Activated naive CD4-positive, alpha-beta T cell treated with anti-CD3 and anti-CD28 coated beads for 36 hours (primary cell): ENCODE measurements around the gene ZNF132. TPM values are rescaled to one million over a fixed set of nuclear protein-coding genes. Genes with fewer than 3 reads are reported as not detected.
"Not testable (repeated sequence)": the region's sequence is repeated elsewhere in the genome, so short reads cannot be mapped to it uniquely, and the experiment has no call there.

Source experiments
- CTCF ChIA-PET: fragments of 350-600 bp; sonication (Branson Sonifier 250); formaldehyde crosslinking; loops from one replicate; lab custom pipeline; 2021; ENCODE audit warnings: antibody characterized with exemption; lab: Charles Lee
- DNase-seq: peaks from one replicate; pipeline ENCODE4 v3.0.0-alpha.2; 2020
- H3K27ac Mint-ChIP-seq: one replicate; pipeline ENCODE4 v1.8.0; 2021; ENCODE audit warnings: mild to moderate bottlenecking, mixed read lengths
- H3K27me3 Mint-ChIP-seq: one replicate; pipeline ENCODE4 v1.8.0; 2021; ENCODE audit warnings: low read depth, mixed read lengths
- H3K36me3 Mint-ChIP-seq: one replicate; pipeline ENCODE4 v1.8.0; 2021; ENCODE audit warnings: low read depth, mixed read lengths
- H3K4me1 Mint-ChIP-seq: one replicate; pipeline ENCODE4 v1.8.0; 2021; ENCODE audit warnings: low read depth, mixed read lengths
- H3K4me3 Mint-ChIP-seq: one replicate; pipeline ENCODE4 v1.8.0; 2021; ENCODE audit warnings: mild to moderate bottlenecking, moderate library complexity, mixed read lengths
- H3K9me3 Mint-ChIP-seq: one replicate; pipeline ENCODE4 v1.8.0; 2021; ENCODE audit warnings: mixed read lengths
- intact Hi-C: fragments of 100-400 bp; cut with micrococcal nuclease; formaldehyde crosslinking; loops from one replicate; pipeline ENCODE4 v1.15.1; 2023
- total RNA-seq, 2 experiments: library from RNA; stranded (reverse); gene quantifications; one replicate each; pipeline ENCODE4 v1.2.3, GENCODE V29; 2021

Gene ZNF132
- total RNA-seq, 2 experiments from 2014 or later = 2.8 to 2.9 TPM

DNA sequence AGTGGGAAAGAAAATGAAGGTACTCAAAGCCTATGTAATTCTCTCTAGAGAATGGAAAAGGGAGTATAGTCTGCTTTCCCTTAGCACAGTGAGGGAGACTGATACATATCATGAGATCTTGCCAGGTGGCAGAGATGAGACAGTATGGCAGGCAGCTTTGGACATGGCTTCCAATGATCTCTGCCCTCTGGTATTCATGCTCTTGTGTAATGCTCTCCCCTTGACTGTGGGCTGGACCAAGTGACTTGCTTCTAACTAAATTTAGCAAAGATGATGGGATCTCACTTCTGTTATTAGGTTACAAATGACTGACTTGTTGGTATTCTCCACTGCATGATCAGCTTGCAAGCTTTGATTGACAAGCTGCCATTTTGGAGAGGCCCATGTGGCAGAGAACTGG, 10.2 kb downstream of the ZNF132 start:
- Mint-ChIP-seq H3K36me3 (peaks cover 56% of the 10 kb centered on the region), H3K4me1 (no peaks in the 10 kb centered on the region), H3K27ac (no peak overlapping the region), H3K4me3 (no peak overlapping the region), H3K27me3 (no peaks in the 10 kb centered on the region), H3K9me3 (peaks cover 63% of the 10 kb centered on the region)
- intact Hi-C loops = no loop called here
- CTCF ChIA-PET = interaction anchor here (0.7 kb wide), 1 partner anchor 14 kb away, joined by 3 read pairs; no protein-coding TSS in a partner anchor
- no peak for DNase-seq

DNA sequence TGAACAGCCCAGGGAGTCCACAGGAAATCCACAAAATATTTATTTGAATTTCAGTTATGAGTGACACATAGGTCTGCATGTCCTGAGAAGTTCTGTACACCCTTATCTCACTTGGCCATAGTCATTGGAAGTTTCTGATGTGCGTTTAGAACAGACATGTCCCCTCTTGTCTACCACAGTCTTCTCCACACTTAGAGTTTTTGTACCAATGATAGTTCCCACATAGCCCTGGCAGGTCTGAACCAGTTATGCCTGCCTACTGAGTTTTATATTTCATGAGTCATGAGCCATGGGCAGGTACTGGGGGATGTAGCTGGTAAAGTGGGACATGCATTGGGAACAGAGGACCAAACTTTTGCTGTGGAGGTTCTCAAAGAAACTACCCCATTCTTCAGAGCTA, 11.3 kb downstream of the ZNF132 start:
- peaks cover 51% of the 10 kb centered on the region for H3K9me3 Mint-ChIP-seq
- CTCF ChIA-PET = no interaction called here
- intact Hi-C loops = no loop called here
- no peaks in the 10 kb centered on the region for H3K4me1 Mint-ChIP-seq
- H3K27ac Mint-ChIP-seq = no peak overlapping the region
- H3K36me3 Mint-ChIP-seq = peaks cover 46% of the 10 kb centered on the region
- no peak overlapping the region for H3K4me3 Mint-ChIP-seq
- no peak for DNase-seq
- H3K27me3 Mint-ChIP-seq = no peaks in the 10 kb centered on the region

DNA sequence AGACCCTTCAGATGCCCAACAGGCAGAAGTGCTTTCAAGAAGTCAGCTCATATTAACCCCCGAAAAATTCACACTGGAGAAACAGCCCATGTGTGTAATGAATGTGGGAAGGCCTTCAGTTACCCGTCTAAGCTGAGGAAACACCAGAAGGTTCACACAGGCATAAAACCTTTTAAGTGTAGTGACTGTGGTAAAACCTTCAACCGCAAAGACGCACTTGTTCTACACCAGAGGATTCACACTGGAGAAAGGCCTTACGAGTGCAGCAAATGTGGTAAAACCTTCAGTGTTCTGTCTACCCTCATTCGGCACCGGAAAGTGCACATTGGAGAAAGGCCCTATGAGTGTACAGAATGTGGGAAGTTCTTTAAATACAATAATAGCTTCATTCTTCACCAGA, 22.9 kb downstream of the ZNF132 start:
- H3K27me3 Mint-ChIP-seq = no peaks in the 10 kb centered on the region
- H3K9me3 Mint-ChIP-seq = peaks cover 2% of the 10 kb centered on the region
- no peak overlapping the region for H3K27ac Mint-ChIP-seq
- CTCF ChIA-PET = interaction anchor here (0.9 kb wide), 1 partner anchor 9 kb away, joined by 3 read pairs; no protein-coding TSS in a partner anchor
- peaks cover 3% of the 10 kb centered on the region for H3K4me1 Mint-ChIP-seq
- peaks cover 60% of the 10 kb centered on the region for H3K36me3 Mint-ChIP-seq
- intact Hi-C loops = no loop called here
- no peak for DNase-seq
- H3K4me3 Mint-ChIP-seq = no peak overlapping the region

DNA sequence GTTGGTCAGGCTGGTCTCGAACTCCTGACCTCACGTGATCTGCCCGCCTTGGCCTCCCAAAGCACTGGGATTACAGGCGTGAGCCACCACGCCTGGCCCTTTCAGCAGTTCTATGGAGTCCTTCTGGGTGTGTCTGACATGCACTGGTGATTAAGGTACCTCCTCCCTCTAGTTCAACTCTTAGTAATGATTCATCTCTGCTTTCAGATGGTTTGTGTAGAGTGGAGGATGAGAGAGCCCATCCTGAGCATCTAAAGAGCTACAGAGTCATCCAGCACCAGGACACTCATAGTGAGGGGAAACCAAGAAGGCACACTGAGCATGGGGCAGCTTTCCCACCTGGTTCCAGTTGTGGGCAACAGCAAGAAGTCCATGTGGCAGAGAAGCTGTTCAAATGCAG, 23.3 kb downstream of the ZNF132 start:
- Mint-ChIP-seq H3K4me3 (no peak overlapping the region), H3K9me3 (peaks cover 2% of the 10 kb centered on the region), H3K36me3 (peaks cover 57% of the 10 kb centered on the region), H3K4me1 (peaks cover 3% of the 10 kb centered on the region), H3K27me3 (no peaks in the 10 kb centered on the region), H3K27ac (no peak overlapping the region)
- intact Hi-C loops = no loop called here
- CTCF ChIA-PET = no interaction called here
- DNase-seq = no peak

DNA sequence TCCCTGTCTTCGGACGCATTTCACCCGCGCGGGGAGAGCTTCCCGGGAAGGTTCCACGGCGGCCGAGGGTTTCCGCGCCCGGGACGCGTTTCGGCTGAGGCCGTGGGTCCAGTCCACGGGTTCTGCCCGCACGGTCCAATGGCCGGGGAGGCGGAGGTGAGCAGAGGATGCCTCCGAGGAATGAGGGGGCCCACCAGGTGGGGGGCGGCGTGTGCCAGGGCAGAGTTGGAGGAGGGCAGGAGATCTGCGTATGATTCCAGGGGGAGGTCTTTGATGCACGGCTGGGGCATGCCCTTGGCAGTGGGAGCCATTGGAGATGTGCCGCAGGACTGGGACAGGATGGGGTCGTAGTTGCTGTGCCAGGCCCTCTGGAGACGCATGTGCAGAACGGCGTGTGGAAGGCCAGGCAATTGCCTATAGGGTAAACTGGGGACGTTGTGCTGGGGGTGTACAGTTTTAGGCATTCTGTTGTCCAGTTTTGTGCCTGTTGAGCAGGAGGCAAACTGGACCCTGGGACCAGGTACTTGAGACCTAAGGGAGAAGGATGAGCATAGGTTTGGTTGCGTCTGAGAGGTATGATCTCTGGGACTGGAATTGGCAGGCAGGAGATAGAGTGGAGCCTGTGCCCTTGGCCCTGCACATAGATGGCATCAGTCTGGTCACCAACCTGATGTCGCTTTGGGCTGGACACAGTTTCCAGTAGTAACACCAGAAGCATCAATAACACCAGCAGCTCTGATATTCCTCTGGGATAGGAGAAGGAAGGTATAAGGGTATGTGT, 30.8 kb downstream of the ZNF132 start:
- Mint-ChIP-seq H3K9me3 (no peaks in the 10 kb centered on the region), H3K4me3 (peak overlapping the region; percentile 89), H3K36me3 (peaks cover 15% of the 10 kb centered on the region), H3K4me1 (peaks cover 30% of the 10 kb centered on the region), H3K27ac (peak overlapping the region; percentile 57), H3K27me3 (no peaks in the 10 kb centered on the region)
- CTCF ChIA-PET = no interaction called here
- intact Hi-C loops = loop anchor here (2.0 to 5.0 kb wide), 4 partner anchors 46 to 88 kb away; partner anchors contain the start of genes ZNF324, ZNF497 and ZSCAN22
- DNase-seq = peak; percentile 36

DNA sequence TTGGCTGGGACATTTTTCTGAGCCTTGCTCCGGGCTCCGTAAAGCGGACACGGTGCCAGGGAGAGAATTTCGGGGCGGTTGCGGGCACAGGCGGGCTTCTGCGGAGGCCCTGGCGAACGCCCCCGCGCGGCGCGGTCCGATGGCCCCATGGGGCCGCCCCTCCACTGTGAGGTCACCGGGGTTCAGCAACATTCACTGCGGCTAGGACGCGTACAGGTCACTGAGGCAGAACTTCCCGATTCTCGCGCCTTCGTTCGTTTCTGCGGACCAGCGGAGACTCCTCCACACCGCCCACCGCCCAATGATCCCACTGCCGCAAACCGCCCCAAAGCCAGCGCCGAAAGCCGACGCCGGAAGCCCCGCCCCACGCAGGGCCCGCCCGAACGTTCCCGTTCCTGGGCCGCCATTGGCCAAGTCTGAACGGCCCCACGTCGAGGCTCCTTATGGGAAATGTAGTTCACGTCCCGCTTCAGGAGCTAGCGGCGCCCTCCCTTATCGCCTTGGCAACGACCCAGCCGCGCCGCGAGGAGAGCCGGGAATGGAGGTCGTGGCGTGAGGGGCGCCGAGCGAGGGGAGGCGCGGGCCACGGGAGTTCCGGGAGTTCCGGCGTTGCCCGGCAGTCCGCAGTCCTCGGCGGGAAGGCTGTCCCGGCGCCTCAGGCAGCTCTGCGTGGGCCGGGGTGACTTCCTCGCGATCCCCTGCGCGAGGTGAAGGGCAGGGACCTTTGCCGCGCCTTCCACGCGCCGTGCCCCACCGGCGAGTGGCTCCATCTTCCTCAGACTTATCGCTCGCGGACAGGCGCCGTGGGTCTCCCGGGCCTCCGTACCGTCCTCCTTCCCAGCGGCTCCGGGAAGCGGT, 31.6 kb downstream of the ZNF132 start, which contains the start of gene ZNF584:
Gene ZNF584 (plus strand): TSS at position 498 of the 858 bp plus-strand sequence. CDS start 499 bp downstream, outside the sequence.
- Mint-ChIP-seq H3K27ac (peak within 1 kb of the TSS; percentile 93), H3K4me3 (peak within 1 kb of the TSS; percentile 89), H3K27me3 (no peaks in the 10 kb centered on the region), H3K9me3 (no peaks in the 10 kb centered on the region), H3K4me1 (peaks cover 30% of the 10 kb centered on the region), H3K36me3 (peaks cover 13% of the 10 kb centered on the region)
- intact Hi-C loops = loop anchor here (1.0 to 5.0 kb wide), 11 partner anchors 21 to 225 kb away; partner anchors contain the start of genes ERVK3-1, RPS5, ZNF132 and ZNF274
- CTCF ChIA-PET = no interaction called here
- DNase-seq = peak; percentile 97

DNA sequence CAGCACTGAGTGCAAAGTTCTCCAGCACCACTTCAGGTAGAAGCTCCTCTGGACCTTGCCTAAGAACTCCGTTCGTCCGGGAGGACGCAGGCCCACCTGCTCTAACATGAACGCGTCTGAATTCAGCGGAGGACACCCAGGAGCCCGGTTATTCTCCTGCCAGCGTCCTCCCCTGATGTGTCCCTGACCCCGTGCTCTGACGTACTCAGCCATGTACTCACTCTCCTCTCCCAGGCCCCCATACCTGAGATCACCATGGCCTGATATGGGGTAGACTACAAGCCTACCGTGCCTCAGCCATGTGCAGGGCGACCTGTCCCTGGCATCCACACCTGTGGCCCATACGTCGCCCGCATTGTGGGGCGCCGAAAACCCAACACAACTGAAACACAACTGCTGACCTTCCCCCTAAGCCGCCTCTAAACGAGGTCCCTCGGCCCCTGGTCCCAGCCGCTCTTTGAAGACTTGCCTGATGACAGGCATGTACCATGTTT, 32.2 kb downstream of the ZNF132 start:
- Mint-ChIP-seq H3K9me3 (no peaks in the 10 kb centered on the region), H3K4me3 (peak overlapping the region; percentile 89), H3K36me3 (peaks cover 10% of the 10 kb centered on the region), H3K27me3 (no peaks in the 10 kb centered on the region), H3K27ac (peak overlapping the region; percentile 93), H3K4me1 (peaks cover 30% of the 10 kb centered on the region)
- CTCF ChIA-PET = no interaction called here
- no peak for DNase-seq
- intact Hi-C loops = loop anchor here (1.0 to 5.0 kb wide), 11 partner anchors 20 to 224 kb away; partner anchors contain the start of genes ERVK3-1, RPS5, ZNF132 and ZNF274

DNA sequence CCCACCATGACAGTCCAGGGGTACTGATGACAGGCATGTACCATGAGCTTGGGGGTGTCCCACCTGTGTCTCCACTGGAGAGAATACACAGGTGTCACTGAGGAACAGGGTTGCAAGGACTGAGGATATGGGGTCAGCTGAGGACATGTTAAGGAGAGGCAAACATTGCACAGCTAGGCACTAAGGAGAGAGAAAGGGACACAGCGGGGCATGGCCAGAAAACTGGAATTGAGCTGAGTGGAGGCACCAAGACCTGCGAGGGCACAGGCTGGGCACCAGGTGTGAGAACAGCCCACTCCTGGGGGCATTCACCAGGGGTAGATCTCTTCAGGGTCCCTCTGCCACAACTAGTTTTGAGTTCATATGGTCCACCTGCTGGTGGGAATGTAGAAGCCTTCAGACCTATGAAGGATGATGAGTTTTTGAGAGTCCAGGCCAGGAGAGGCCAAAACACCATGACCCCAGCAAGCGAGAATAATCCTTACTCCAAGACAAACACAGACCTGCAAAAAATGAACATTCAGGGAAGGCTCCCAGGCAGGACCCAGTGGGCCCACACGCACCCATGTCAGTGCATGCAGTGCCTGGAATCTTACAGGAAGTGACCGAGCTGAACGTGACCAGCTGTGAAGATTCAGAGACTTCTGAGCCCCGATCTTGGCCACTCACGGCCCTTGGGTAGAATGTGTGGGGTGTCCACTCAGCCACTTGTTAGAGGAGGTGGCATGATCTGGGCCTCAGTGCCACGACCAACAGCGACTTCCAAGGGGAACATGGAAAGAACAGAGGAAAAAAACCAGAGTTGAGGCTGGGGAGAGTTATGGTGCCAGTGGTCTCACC, 32.9 kb downstream of the ZNF132 start:
- no peaks in the 10 kb centered on the region for H3K27me3 Mint-ChIP-seq
- H3K36me3 Mint-ChIP-seq = peaks cover 6% of the 10 kb centered on the region
- peak overlapping the region; percentile 93 for H3K27ac Mint-ChIP-seq
- CTCF ChIA-PET = no interaction called here
- intact Hi-C loops = loop anchor here (5.0 kb wide), 1 partner anchor 90 kb away; no protein-coding TSS in a partner anchor
- H3K4me1 Mint-ChIP-seq = peaks cover 28% of the 10 kb centered on the region
- H3K9me3 Mint-ChIP-seq = no peaks in the 10 kb centered on the region
- DNase-seq = no peak
- H3K4me3 Mint-ChIP-seq = peak overlapping the region; percentile 89

DNA sequence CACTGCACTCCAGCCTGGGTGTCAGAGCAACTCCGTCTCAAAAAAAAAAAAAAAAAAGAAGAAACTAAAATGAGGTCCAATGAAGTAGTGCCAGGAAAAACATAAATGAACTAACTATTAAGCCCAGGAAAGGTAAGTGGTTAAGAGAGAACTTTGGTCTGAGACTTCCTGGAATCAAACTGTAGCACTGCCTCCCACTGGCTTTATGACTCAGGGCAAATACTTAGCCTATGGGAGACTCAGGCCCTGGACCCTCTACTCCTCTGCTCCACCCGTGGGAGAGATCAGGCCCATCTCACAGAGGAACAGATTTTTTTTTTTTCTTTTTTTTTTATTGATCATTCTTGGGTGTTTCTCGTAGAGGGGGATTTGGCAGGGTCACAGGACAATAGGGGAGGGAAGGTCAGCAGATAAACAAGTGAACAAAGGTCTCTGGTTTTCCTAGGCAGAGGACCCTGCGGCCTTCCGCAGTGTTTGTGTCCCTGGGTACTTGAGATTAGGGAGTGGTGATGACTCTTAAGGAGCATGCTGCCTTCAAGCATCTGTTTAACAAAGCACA, 36.0 kb downstream of the ZNF132 start:
- H3K9me3 Mint-ChIP-seq, CTCF ChIA-PET, intact Hi-C loops, H3K4me3 Mint-ChIP-seq, H3K36me3 Mint-ChIP-seq, H3K27ac Mint-ChIP-seq, DNase-seq, H3K27me3 Mint-ChIP-seq: not testable (repeated sequence)
- peaks cover 24% of the 10 kb centered on the region for H3K4me1 Mint-ChIP-seq

DNA sequence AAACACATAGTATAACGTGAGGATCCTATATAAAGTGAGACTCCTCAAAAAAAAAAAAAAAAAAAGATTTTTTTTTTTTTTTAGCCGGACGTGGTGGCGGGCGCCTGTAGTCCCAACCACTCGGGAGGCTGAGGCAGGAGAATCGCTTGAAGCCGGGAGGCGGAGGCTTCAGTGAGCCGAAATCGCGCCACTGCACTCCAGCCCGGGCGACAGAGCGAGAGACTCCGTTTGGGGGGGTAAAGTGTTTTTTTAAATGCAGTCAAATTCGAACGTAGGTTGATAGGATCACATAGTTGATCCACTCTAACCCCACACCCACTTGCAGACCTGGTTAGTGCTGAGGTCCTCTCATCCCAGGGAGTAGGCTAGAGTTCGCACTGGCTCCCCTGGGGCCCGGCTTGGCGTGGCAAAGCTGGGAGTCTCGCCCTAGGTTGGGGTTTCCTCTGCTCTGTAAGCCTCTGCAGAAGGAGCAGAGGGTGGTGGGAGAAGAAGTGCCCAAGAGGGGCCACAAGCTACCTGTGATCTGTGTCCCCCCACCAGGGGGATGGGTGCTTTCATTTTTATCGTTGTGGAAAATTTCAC, 38.0 kb downstream of the ZNF132 start:
- intact Hi-C loops = loop anchor here (1.0 kb wide), 6 partner anchors 15 to 76 kb away; partner anchors contain the start of genes RPS5, ZNF132, ZNF446 and ZNF497
- CTCF ChIA-PET = interaction anchor here (1.4 kb wide), 1 partner anchor 118 kb away, joined by 5 read pairs; no protein-coding TSS in a partner anchor
- H3K9me3 Mint-ChIP-seq = no peaks in the 10 kb centered on the region
- H3K4me1 Mint-ChIP-seq = peaks cover 14% of the 10 kb centered on the region
- H3K27me3 Mint-ChIP-seq = peaks cover 11% of the 10 kb centered on the region
- peak overlapping the region; percentile 94 for H3K4me3 Mint-ChIP-seq
- H3K27ac Mint-ChIP-seq = no peak overlapping the region
- no peak for DNase-seq
- no peaks in the 10 kb centered on the region for H3K36me3 Mint-ChIP-seq
